Measurements from ENCODE around the gene SLC25A51.
A peak's percentile ranks its signal among the peaks of the same experiment; 100 is the strongest.

SLC25A51 gene

GRCh38 chr9:37944671-37945481, 40.9 kb upstream of the SLC25A51 start:
- in situ Hi-C loops (cut with HindIII; ENCODE audit: low pct_unique_long_range_greater_than_20kb, low sequenced_read_pairs): no loop called here
- TF ChIP-seq JUND (IDR thresholded peaks at IDR 0.05; ENCODE audit: low read depth): no peak
- DNase-seq (ENCODE audit: low read depth in 1 of 2, low spot score in 1 of 2): peak in 1 of 2 experiments; percentile 71

- in situ Hi-C loops (cut with HindIII; ENCODE audit: low pct_unique_long_range_greater_than_20kb, low sequenced_read_pairs): no loop called here
These were observed 40.3 kb upstream of the SLC25A51 start for GRCh38 chr9:37944266-37944650.

GRCh38 chr9:37943345-37944265, 39.7 kb upstream of the SLC25A51 start:
- TF ChIP-seq JUND (IDR thresholded peaks at IDR 0.05; ENCODE audit: low read depth): no peak
- peak in 1 of 2 experiments; percentile 30 for DNase-seq (ENCODE audit: low read depth in 1 of 2, low spot score in 1 of 2)
- in situ Hi-C loops (cut with HindIII; ENCODE audit: low pct_unique_long_range_greater_than_20kb, low sequenced_read_pairs): no loop called here

More at GRCh38 chr9:37944266-37944650, 40.3 kb upstream of the SLC25A51 start:
- TF ChIP-seq JUND (IDR thresholded peaks at IDR 0.05; ENCODE audit: low read depth): no peak
- DNase-seq (ENCODE audit: low read depth in 1 of 2, low spot score in 1 of 2): no peak

- no peak for TF ChIP-seq JUND (IDR thresholded peaks at IDR 0.05; ENCODE audit: low read depth)
These were observed 38.9 kb upstream of the SLC25A51 start for GRCh38 chr9:37942621-37943344.

GRCh38 chr9:37941253-37941652, 37.3 kb upstream of the SLC25A51 start:
- in situ Hi-C loops (cut with HindIII; ENCODE audit: low pct_unique_long_range_greater_than_20kb, low sequenced_read_pairs): no loop called here
- DNase-seq (ENCODE audit: low read depth in 1 of 2, low spot score in 1 of 2): no peak
- TF ChIP-seq JUND (IDR thresholded peaks at IDR 0.05; ENCODE audit: low read depth): no peak

More at GRCh38 chr9:37942621-37943344, 38.9 kb upstream of the SLC25A51 start:
- in situ Hi-C loops (cut with HindIII; ENCODE audit: low pct_unique_long_range_greater_than_20kb, low sequenced_read_pairs): no loop called here
- no peak for DNase-seq (ENCODE audit: low read depth in 1 of 2, low spot score in 1 of 2)

GRCh38 chr9:37939575-37940095, 35.7 kb upstream of the SLC25A51 start:
- TF ChIP-seq JUND (IDR thresholded peaks at IDR 0.05; ENCODE audit: low read depth): no peak

GRCh38 chr9:37938121-37938891, 34.4 kb upstream of the SLC25A51 start:
- TF ChIP-seq JUND (IDR thresholded peaks at IDR 0.05; ENCODE audit: low read depth): no peak

More at GRCh38 chr9:37939575-37940095, 35.7 kb upstream of the SLC25A51 start:
- DNase-seq (ENCODE audit: low read depth in 1 of 2, low spot score in 1 of 2): no peak
- in situ Hi-C loops (cut with HindIII; ENCODE audit: low pct_unique_long_range_greater_than_20kb, low sequenced_read_pairs): no loop called here

GRCh38 chr9:37937366-37937765, 33.4 kb upstream of the SLC25A51 start:
- in situ Hi-C loops (cut with HindIII; ENCODE audit: low pct_unique_long_range_greater_than_20kb, low sequenced_read_pairs): no loop called here
- DNase-seq (ENCODE audit: low read depth in 1 of 2, low spot score in 1 of 2): no peak
- TF ChIP-seq JUND (IDR thresholded peaks at IDR 0.05; ENCODE audit: low read depth): no peak

More at GRCh38 chr9:37938121-37938891, 34.4 kb upstream of the SLC25A51 start:
- no peak for DNase-seq (ENCODE audit: low read depth in 1 of 2, low spot score in 1 of 2)
- in situ Hi-C loops (cut with HindIII; ENCODE audit: low pct_unique_long_range_greater_than_20kb, low sequenced_read_pairs): no loop called here

- in situ Hi-C loops (cut with HindIII; ENCODE audit: low pct_unique_long_range_greater_than_20kb, low sequenced_read_pairs): no loop called here
- TF ChIP-seq JUND (IDR thresholded peaks at IDR 0.05; ENCODE audit: low read depth): no peak
- DNase-seq (ENCODE audit: low read depth in 1 of 2, low spot score in 1 of 2): no peak
These were observed 33.0 kb upstream of the SLC25A51 start for GRCh38 chr9:37936965-37937364.

- in situ Hi-C loops (cut with HindIII; ENCODE audit: low pct_unique_long_range_greater_than_20kb, low sequenced_read_pairs): no loop called here
- DNase-seq (ENCODE audit: low read depth in 1 of 2, low spot score in 1 of 2): no peak
- no peak for TF ChIP-seq JUND (IDR thresholded peaks at IDR 0.05; ENCODE audit: low read depth)
These were observed 32.4 kb upstream of the SLC25A51 start for GRCh38 chr9:37936376-37936775.

- TF ChIP-seq JUND (IDR thresholded peaks at IDR 0.05; ENCODE audit: low read depth): no peak
- no peak for DNase-seq (ENCODE audit: low read depth in 1 of 2, low spot score in 1 of 2)
- in situ Hi-C loops (cut with HindIII; ENCODE audit: low pct_unique_long_range_greater_than_20kb, low sequenced_read_pairs): no loop called here
These were observed 31.2 kb upstream of the SLC25A51 start for GRCh38 chr9:37935096-37935495.

Data from T47D (cell line).